ENCODE data around the gene B4GALNT1. TPM values are rescaled to one million over a fixed set of nuclear protein-coding genes. Genes with fewer than 3 reads are reported as not detected.

The B4GALNT1 gene
- total and polyA plus RNA-seq, 9 of the 15 experiments (the other 6 are each of a cell fraction or from before 2014, with no cell fraction given): 1.0 to 32.2 (median 9.8) TPM

DNA sequence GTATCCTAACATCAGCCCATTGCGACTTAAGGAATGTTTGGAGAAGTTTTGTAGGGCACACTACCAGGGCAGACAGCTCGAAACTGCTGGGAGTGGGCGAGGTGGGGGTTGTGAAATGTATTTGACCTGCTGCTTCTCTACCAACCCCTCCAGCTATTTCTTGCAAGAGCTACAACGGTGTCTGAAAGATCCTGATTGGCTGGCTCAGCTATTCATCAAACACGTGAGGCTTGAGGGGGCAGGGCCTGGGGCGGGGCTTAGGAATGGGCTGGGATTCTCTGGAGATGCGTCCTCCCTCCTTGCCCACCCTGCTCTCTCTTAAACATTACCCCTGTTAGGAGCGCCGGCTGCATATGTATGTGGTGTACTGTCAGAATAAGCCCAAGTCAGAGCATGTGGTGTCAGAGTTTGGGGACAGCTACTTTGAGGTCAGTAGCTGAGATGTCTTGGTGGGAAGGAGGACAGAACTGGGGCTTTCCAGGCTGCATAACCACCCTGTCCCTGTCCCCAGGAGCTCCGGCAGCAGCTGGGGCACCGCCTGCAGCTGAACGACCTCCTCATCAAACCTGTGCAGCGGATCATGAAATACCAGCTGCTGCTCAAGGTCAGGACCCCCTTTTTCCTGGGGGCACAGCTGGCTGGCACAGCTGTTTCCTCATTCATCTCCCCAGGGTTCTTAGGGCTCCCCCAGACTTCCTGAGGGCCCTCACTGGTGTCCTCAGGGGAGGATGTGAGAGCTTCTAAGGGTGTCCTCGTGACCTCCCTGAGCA lies 18.6 kb downstream of the B4GALNT1 start (continued):
- TF ChIP-seq TBL1XR1 (IDR thresholded peaks at IDR 0.05; ENCODE audit: low read length in 2 of 2) (no peak), ZNF121 (CRISPR knock-in tag; conservative IDR thresholded peaks at IDR 0.05) (no peak), RBM25 (IDR thresholded peaks at IDR 0.05; ENCODE audit: low read depth, low read length, severe bottlenecking) (no peak), CREB1 (IDR thresholded peaks at IDR 0.05) (no peak), CREB1 (CRISPR knock-in tag; IDR thresholded peaks at IDR 0.05) (peak; percentile 28; the same call in 1 of the 2 replicates), ZNF324 (CRISPR knock-in tag; IDR thresholded peaks at IDR 0.05) (no peak), GATAD2A (IDR thresholded peaks at IDR 0.05) (no peak), ATF1 (CRISPR knock-in tag; IDR thresholded peaks at IDR 0.05) (no peak), ATF1 (tag; IDR thresholded peaks at IDR 0.05) (peak; percentile 70), TOE1 (IDR thresholded peaks at IDR 0.05; ENCODE audit: borderline replicate concordance) (no peak), TOE1 (CRISPR knock-in tag; IDR thresholded peaks at IDR 0.05; ENCODE audit: borderline replicate concordance, low read depth) (no peak), ZNF23 (CRISPR knock-in tag; IDR thresholded peaks at IDR 0.05) (no peak), ZNF133 (CRISPR knock-in tag; IDR thresholded peaks at IDR 0.05) (no peak), CBFB (CRISPR knock-in tag; IDR thresholded peaks at IDR 0.05) (no peak), ZNF174 (CRISPR knock-in tag; IDR thresholded peaks at IDR 0.05) (no peak), RAD51 (IDR thresholded peaks at IDR 0.05; ENCODE audit: borderline replicate concordance, low read depth) (peak; percentile 81)
- TF ChIP-seq, protein P1, sequence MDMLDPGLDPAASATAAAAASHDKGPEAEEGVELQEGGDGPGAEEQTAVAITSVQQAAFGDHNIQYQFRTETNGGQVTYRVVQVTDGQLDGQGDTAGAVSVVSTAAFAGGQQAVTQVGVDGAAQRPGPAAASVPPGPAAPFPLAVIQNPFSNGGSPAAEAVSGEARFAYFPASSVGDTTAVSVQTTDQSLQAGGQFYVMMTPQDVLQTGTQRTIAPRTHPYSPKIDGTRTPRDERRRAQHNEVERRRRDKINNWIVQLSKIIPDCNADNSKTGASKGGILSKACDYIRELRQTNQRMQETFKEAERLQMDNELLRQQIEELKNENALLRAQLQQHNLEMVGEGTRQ (CRISPR knock-in tag; IDR thresholded peaks at IDR 0.05): peak; percentile 91
- TF ChIP-seq, protein P2, sequence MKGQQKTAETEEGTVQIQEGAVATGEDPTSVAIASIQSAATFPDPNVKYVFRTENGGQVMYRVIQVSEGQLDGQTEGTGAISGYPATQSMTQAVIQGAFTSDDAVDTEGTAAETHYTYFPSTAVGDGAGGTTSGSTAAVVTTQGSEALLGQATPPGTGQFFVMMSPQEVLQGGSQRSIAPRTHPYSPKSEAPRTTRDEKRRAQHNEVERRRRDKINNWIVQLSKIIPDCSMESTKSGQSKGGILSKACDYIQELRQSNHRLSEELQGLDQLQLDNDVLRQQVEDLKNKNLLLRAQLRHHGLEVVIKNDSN (CRISPR knock-in tag; IDR thresholded peaks at IDR 0.05): peak; percentile 96
- TF ChIP-seq, protein P3, sequence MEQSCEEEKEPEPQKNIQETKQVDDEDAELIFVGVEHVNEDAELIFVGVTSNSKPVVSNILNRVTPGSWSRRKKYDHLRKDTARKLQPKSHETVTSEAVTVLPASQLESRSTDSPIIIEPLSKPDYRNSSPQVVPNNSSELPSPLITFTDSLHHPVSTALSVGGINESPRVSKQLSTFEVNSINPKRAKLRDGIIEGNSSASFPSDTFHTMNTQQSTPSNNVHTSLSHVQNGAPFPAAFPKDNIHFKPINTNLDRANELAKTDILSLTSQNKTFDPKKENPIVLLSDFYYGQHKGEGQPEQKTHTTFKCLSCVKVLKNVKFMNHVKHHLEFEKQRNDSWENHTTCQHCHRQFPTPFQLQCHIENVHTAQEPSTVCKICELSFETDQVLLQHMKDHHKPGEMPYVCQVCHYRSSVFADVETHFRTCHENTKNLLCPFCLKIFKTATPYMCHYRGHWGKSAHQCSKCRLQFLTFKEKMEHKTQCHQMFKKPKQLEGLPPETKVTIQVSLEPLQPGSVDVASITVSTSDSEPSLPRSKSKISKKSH (CRISPR knock-in tag; IDR thresholded peaks at IDR 0.05): no peak
